Mucosa of rectum (tissue), 2 donors: ENCODE results near the gene CRYBB1.

ENCODE experiments used
- H3K27ac ChIP-seq, 2 donors: one replicate each; pipeline ENCODE4 v1.7.0; 2013; ENCODE audit warnings: inconsistent platforms in 2 of 2, low read depth in 2 of 2, low read length in 2 of 2
- H3K27me3 ChIP-seq, 2 donors: one replicate each; pipeline ENCODE4 v1.7.0; 2013; ENCODE audit warnings: low read length in 2 of 2; ENCODE audit not compliant: control insufficient read depth in 2 of 2, insufficient read depth in 2 of 2
- H3K36me3 ChIP-seq, 2 donors: one replicate each; pipeline ENCODE4 v1.7.0; 2013; ENCODE audit warnings: low read length in 2 of 2; ENCODE audit not compliant: control insufficient read depth in 2 of 2, insufficient read depth in 2 of 2
- H3K4me1 ChIP-seq, 2 donors: one replicate each; pipeline ENCODE4 v1.7.0; 2013; ENCODE audit warnings: low read length in 2 of 2, mild to moderate bottlenecking in 1 of 2; ENCODE audit not compliant: control insufficient read depth in 2 of 2, insufficient read depth in 2 of 2
- H3K4me3 ChIP-seq, 2 donors: one replicate each; pipeline ENCODE4 v1.7.0; 2013; ENCODE audit warnings: low read length in 2 of 2
- H3K9ac ChIP-seq, 2 donors: one replicate each; pipeline ENCODE4 v1.7.0; 2013; ENCODE audit warnings: low read length in 2 of 2, low read depth in 1 of 2, mild to moderate bottlenecking in 1 of 2
- H3K9me3 ChIP-seq, 2 donors: one replicate each; pipeline ENCODE4 v1.7.0; 2013; ENCODE audit warnings: low read length in 2 of 2; ENCODE audit not compliant: control insufficient read depth in 2 of 2
- donor health status: healthy.
- donor health status: Normal muscosa, but diverticular disease.

CRYBB1 gene

DNA sequence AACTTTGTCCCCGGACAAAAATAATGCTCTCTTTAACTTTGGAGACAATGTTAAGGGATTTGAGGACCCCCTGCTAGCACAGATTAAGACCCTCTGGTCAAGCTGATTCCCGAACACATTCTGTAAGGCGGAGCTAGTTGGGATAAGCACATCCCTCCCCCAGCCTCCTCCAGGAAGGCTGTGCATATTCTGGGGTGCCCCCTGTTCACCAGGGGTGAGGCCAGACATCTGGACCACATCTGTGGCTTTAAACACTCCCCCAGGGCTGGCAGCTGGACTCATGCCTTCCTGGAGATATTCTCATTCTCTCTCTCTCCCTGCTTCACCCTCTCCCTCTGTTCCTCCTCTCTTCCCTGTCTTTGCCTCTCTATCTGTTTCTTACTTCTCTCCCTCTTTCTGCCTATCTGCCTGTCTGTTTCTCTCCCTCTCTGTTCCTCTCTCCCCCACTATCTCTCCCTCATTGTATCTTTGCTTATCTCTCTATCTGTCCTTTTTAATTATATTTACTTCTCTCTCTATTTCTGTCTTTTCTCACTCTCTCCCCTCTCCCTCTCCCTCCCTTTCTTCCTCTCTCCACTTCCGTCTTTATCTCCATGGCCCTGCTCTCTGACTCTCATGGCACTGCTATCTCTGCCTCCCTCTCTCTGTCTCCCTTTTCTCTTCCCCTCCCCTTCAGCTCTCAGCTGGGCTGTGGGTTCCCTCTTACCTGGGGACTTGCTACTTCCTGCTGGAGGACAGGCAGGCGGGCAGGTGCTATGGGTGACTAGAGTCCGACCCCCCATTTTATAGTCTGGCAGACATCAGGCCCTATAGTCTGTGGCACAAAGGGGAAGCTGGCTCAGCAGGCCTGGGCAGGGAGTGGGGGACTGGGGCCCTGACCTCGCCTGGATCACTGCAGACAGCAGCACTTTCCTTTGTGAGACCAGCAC, at the start of gene CRYBB1:
CRYBB1 (minus strand) TSS at position 757 of the 929 bp plus-strand sequence. CDS start 1,708 bp downstream, outside the sequence.
- H3K4me3 ChIP-seq, result no peak within 1 kb of the TSS
- no peaks in the 10 kb centered on the region for H3K9me3 ChIP-seq
- H3K4me1 ChIP-seq, result peaks cover 0 to 2% of the 10 kb centered on the region in 2 donors
- no peak within 1 kb of the TSS for H3K9ac ChIP-seq
- H3K27ac ChIP-seq, result peak within 1 kb of the TSS in 1 of 2 donors; percentile 48
- no peaks in the 10 kb centered on the region for H3K36me3 ChIP-seq
- peaks cover 0 to 3% of the 10 kb centered on the region in 2 donors for H3K27me3 ChIP-seq

- Histone ChIP-seq H3K9ac (no peak overlapping the region), H3K4me3 (no peak overlapping the region)
Measured at GRCh38 chr22:26667140-26667539, 49.3 kb upstream of the CRYBB1 start.

GRCh38 chr22:26665813-26666231, 48.0 kb upstream of the CRYBB1 start:
- Histone ChIP-seq H3K9ac (no peak overlapping the region), H3K27me3 (peaks cover 0 to 5% of the 10 kb centered on the region in 2 donors), H3K27ac (no peak overlapping the region), H3K36me3 (no peaks in the 10 kb centered on the region), H3K4me1 (no peaks in the 10 kb centered on the region), H3K4me3 (no peak overlapping the region), H3K9me3 (no peaks in the 10 kb centered on the region)

More at GRCh38 chr22:26667140-26667539, 49.3 kb upstream of the CRYBB1 start:
- H3K4me1 ChIP-seq, result peaks cover 2 to 3% of the 10 kb centered on the region in 2 donors
- H3K27ac ChIP-seq, result no peak overlapping the region
- peaks cover 0 to 3% of the 10 kb centered on the region in 2 donors for H3K27me3 ChIP-seq
- H3K36me3 ChIP-seq, result no peaks in the 10 kb centered on the region
- H3K9me3 ChIP-seq, result no peaks in the 10 kb centered on the region

GRCh38 chr22:26663374-26663923, 45.6 kb upstream of the CRYBB1 start:
- H3K27me3 ChIP-seq, result peaks cover 5 to 6% of the 10 kb centered on the region in 2 donors
- no peak overlapping the region for H3K27ac ChIP-seq
- no peak overlapping the region for H3K4me3 ChIP-seq
- peaks cover 0 to 6% of the 10 kb centered on the region in 2 donors for H3K4me1 ChIP-seq
- no peak overlapping the region for H3K9ac ChIP-seq
- no peaks in the 10 kb centered on the region for H3K36me3 ChIP-seq
- H3K9me3 ChIP-seq, result no peaks in the 10 kb centered on the region

- Histone ChIP-seq H3K36me3 (no peaks in the 10 kb centered on the region), H3K27ac (no peak overlapping the region), H3K4me1 (peaks cover 0 to 9% of the 10 kb centered on the region in 2 donors), H3K27me3 (peaks cover 15 to 18% of the 10 kb centered on the region in 2 donors), H3K4me3 (no peak overlapping the region), H3K9me3 (no peaks in the 10 kb centered on the region), H3K9ac (no peak overlapping the region)
Measured at GRCh38 chr22:26662160-26662559, 44.3 kb upstream of the CRYBB1 start.

- Histone ChIP-seq H3K9ac (no peak overlapping the region), H3K9me3 (no peaks in the 10 kb centered on the region), H3K4me3 (no peak overlapping the region), H3K36me3 (no peaks in the 10 kb centered on the region), H3K27me3 (peaks cover 15 to 22% of the 10 kb centered on the region in 2 donors), H3K27ac (no peak overlapping the region), H3K4me1 (peaks cover 0 to 9% of the 10 kb centered on the region in 2 donors)
Measured at GRCh38 chr22:26660961-26661578, 43.2 kb upstream of the CRYBB1 start.

DNA sequence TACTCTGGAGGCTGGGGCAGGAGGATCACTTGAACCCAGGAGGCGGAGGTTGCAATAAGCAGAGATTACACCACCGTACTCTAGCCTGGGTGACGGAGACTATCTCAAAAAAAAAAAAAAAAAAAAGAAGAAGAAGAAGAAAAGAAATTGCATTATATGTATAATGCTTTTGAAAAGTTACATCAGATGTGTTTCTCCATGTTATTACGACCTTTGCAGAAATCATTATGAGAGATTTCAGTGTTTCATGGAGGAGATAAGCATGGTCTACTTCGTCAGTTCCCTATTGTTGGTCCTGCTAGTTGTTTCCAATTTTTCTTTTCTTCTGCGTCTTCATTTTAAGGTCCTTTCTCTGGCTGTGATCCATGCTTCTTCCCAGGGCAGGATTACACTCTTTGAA, 42.5 kb upstream of the CRYBB1 start:
- Histone ChIP-seq H3K27ac (no peak overlapping the region), H3K9ac (no peak overlapping the region), H3K9me3 (no peaks in the 10 kb centered on the region), H3K4me3 (no peak overlapping the region), H3K4me1 (peaks cover 0 to 9% of the 10 kb centered on the region in 2 donors), H3K27me3 (peaks cover 16 to 25% of the 10 kb centered on the region in 2 donors), H3K36me3 (no peaks in the 10 kb centered on the region)

DNA sequence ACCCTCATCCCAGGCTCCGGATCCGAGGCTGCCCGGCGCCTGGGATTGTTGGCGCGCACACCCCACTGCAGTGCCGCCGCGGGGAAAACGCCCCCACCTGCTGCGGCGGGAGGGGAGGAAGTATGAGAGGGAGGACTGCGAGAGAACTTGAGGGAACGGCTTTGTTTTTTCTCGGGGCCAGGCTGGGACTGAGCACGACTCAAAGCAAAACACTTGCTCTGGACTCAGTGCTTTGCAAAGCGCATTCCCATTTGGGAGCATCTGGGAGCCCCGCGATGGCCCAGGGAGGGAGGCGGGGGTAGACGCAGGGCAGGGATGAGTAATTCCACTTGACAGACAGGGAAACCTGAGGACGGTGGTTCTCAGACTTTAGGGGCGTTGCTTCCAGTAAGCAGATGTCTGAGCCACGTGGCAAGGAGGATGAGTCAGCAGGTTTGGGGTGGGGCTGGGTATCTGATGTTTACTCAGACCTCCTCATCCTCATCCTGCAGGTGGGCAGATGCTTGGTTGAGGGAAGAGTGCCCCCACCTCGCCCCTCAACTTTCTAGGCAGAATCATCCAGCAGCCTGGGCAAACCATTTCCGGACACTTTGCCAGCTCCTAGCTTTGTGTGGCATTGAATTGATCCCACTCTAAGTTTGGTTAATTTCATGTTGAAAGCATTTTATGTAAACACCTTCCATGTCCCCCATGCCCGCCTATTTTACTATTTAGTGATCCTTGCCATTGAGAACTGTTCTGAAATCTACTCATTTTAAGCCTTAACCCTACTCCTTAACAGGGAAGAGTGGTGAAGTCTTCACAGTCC, 41.0 kb upstream of the CRYBB1 start:
- H3K27me3 ChIP-seq, result peaks cover 18 to 26% of the 10 kb centered on the region in 2 donors
- peak overlapping the region in 1 of 2 donors; percentile 61 for H3K4me3 ChIP-seq
- no peaks in the 10 kb centered on the region for H3K9me3 ChIP-seq
- H3K4me1 ChIP-seq, result peaks cover 0 to 9% of the 10 kb centered on the region in 2 donors
- H3K36me3 ChIP-seq, result no peaks in the 10 kb centered on the region
- no peak overlapping the region for H3K27ac ChIP-seq
- H3K9ac ChIP-seq, result no peak overlapping the region

DNA sequence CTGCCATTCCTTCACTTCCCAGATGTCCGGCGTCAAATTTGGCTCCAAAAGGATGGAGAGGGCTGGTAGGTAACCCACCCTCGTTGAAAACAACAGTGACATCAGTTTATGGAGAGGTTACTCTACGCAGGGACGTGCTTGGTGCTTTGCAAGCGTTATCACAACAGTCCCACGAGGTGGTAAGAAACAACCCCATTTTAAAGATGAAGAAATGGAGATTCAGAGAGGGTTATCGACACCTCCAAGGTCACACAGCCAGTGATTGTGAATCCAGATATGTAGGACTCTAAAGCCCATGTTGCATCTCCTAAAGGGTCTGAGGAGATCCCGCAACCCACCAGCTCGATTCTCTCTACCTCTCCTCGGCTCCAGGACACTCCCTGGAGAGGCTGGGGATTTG, 40.3 kb upstream of the CRYBB1 start:
- no peaks in the 10 kb centered on the region for H3K9me3 ChIP-seq
- peaks cover 18 to 26% of the 10 kb centered on the region in 2 donors for H3K27me3 ChIP-seq
- H3K36me3 ChIP-seq, result no peaks in the 10 kb centered on the region
- H3K9ac ChIP-seq, result no peak overlapping the region
- H3K4me1 ChIP-seq, result peaks cover 0 to 9% of the 10 kb centered on the region in 2 donors
- peak overlapping the region in 1 of 2 donors; percentile 61 for H3K4me3 ChIP-seq
- H3K27ac ChIP-seq, result no peak overlapping the region
